Erythroblast (primary cell): Measurements from ENCODE around the gene KCNG2.

Experiments
- GATA1 ChIP-seq: IDR thresholded peaks from 2 replicates; pipeline ENCODE4 v1.6.1; 2011; ENCODE audit warnings: low read depth, mild to moderate bottlenecking, control low read depth, low read length, moderate library complexity
- POLR2A ChIP-seq: IDR thresholded peaks from 2 replicates; pipeline ENCODE4 v1.6.1; 2011; ENCODE audit warnings: mild to moderate bottlenecking, low read length

- TF ChIP-seq POLR2A (no peak), GATA1 (no peak)
Observed at GRCh38 chr18:79851950-79852349, 54.2 kb downstream of the KCNG2 start.
